CD4-positive, CD25-positive, alpha-beta regulatory T cell (primary cell): Measurements from ENCODE around the gene BEND7. TPM values are rescaled to one million over a fixed set of nuclear protein-coding genes. Genes with fewer than 3 reads are reported as not detected.

ENCODE experiments used
- ATAC-seq, 2 donors: fragments of 150-1000 bp; cut with Tn5 transposase; one replicate each; pipeline ENCODE4 v1.10.0; 2021; ENCODE audit warnings: low read depth in 2 of 2, moderate number of reproducible peaks in 2 of 2, moderate library complexity in 1 of 2
- DNase-seq, 3 donors: peaks; one replicate each; pipeline versions ENCODE4 v3.0.0 to v3.0.0-alpha.2; 2012 to 2022; ENCODE audit warnings: mixed read lengths in 1 of 3
- H3K27ac ChIP-seq: one replicate; pipeline ENCODE4 v1.7.0; 2013; ENCODE audit warnings: mild to moderate bottlenecking, low read length; ENCODE audit not compliant: insufficient read depth, poor library complexity, severe bottlenecking
- H3K27me3 ChIP-seq: one replicate; pipeline ENCODE4 v1.7.0; 2013; ENCODE audit warnings: low read length; ENCODE audit not compliant: control insufficient read depth, insufficient read depth
- H3K36me3 ChIP-seq: one replicate; pipeline ENCODE4 v1.7.0; 2013; ENCODE audit warnings: mild to moderate bottlenecking, low read length, moderate library complexity; ENCODE audit not compliant: control insufficient read depth, insufficient read depth
- H3K4me1 ChIP-seq: 2 replicates; pipeline ENCODE4 v1.7.0; 2013; ENCODE audit warnings: mild to moderate bottlenecking, low read length; ENCODE audit not compliant: insufficient read depth, control insufficient read depth, poor library complexity, severe bottlenecking
- H3K4me3 ChIP-seq: one replicate; pipeline ENCODE4 v1.7.0; 2013; ENCODE audit warnings: low read depth, mild to moderate bottlenecking, low read length, moderate library complexity
- H3K9me3 ChIP-seq, 2 experiments: 1 replicate in 1 of 2; 2 replicates in 1 of 2; pipeline ENCODE4 v1.7.0; 2013; ENCODE audit warnings: low read length in 2 of 2, mild to moderate bottlenecking in 1 of 2, moderate library complexity in 1 of 2; ENCODE audit not compliant: control insufficient read depth in 2 of 2
- H3K27ac Mint-ChIP-seq, 3 donors: one replicate each; pipeline ENCODE4 v1.8.0; 2020 to 2022; ENCODE audit warnings: mild to moderate bottlenecking in 3 of 3, mixed read lengths in 3 of 3, moderate library complexity in 2 of 3
- H3K27me3 Mint-ChIP-seq: one replicate; pipeline ENCODE4 v1.8.0; 2022; ENCODE audit warnings: mild to moderate bottlenecking, mixed read lengths
- H3K36me3 Mint-ChIP-seq: one replicate; pipeline ENCODE4 v1.8.0; 2020; ENCODE audit warnings: mixed read lengths
- H3K4me1 Mint-ChIP-seq, 4 donors: one replicate each; pipeline ENCODE4 v1.8.0; 2020 to 2022; ENCODE audit warnings: mixed read lengths in 4 of 4, mild to moderate bottlenecking in 1 of 4
- H3K4me3 Mint-ChIP-seq, 4 donors: one replicate each; pipeline ENCODE4 v1.8.0; 2020 to 2022; ENCODE audit warnings: mild to moderate bottlenecking in 4 of 4, mixed read lengths in 4 of 4, moderate library complexity in 3 of 4
- H3K9me3 Mint-ChIP-seq, 7 donors: one replicate each; pipeline ENCODE4 v1.8.0; 2020 to 2022; ENCODE audit warnings: mixed read lengths in 7 of 7, mild to moderate bottlenecking in 3 of 7, moderate library complexity in 2 of 7
- polyA plus RNA-seq, 4 donors: library from polyadenylated mRNA; unstranded; fragments of 300-500 nt; fragmentation: Illumina TruSeq; gene quantifications; one replicate each; pipeline ENCODE4 v1.2.3, GENCODE V29; 2021
- total RNA-seq: library from RNA; stranded (reverse); gene quantifications from one replicate; pipeline ENCODE4 v1.2.3, GENCODE V29; 2022

BEND7 gene
- total and polyA plus RNA-seq, 5 donors from 2014 or later, result 0.35 TPM; not detected in 4

DNA sequence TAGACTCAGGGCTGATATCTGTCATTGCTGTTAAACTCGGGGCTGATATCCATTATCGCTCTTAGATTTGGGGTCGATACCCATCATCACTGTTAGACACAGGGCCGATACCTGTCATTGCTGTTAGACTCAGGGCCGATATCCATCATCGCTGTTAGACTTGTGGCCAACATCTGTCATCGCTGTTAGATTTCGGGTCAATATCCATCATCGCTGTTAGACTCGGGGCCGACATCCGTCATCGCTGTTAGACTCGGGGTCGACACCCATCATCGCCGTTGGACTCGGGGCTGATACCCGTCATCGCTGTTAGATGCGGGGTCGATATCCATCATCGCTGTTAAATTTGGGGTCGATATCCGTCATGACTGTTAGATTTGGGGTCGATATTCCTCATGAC is 54.8 kb downstream of the BEND7 start:
- no peak overlapping the region for H3K4me3 ChIP-seq
- H3K27me3 ChIP-seq, result peaks cover 3% of the 10 kb centered on the region
- Mint-ChIP-seq H3K4me3 (no peak overlapping the region), H3K27me3 (peaks cover 6% of the 10 kb centered on the region), H3K36me3 (no peaks in the 10 kb centered on the region), H3K27ac (no peak overlapping the region), H3K4me1 (no peaks in the 10 kb centered on the region), H3K9me3 (no peaks in the 10 kb centered on the region)
- no peaks in the 10 kb centered on the region for H3K36me3 ChIP-seq
- DNase-seq (no peak), ATAC-seq (no peak)
- no peaks in the 10 kb centered on the region for H3K4me1 ChIP-seq
- no peak overlapping the region for H3K27ac ChIP-seq
- H3K9me3 ChIP-seq, result no peaks in the 10 kb centered on the region

- Histone ChIP-seq H3K27ac (no peak overlapping the region), H3K27me3 (peaks cover 3% of the 10 kb centered on the region), H3K9me3 (no peaks in the 10 kb centered on the region), H3K4me1 (no peaks in the 10 kb centered on the region), H3K36me3 (no peaks in the 10 kb centered on the region), H3K4me3 (no peak overlapping the region)
- no peak overlapping the region for H3K27ac Mint-ChIP-seq
- no peaks in the 10 kb centered on the region for H3K36me3 Mint-ChIP-seq
- H3K4me1 Mint-ChIP-seq, result no peaks in the 10 kb centered on the region
- ATAC-seq (no peak), DNase-seq (no peak)
- H3K4me3 Mint-ChIP-seq, result no peak overlapping the region
- no peaks in the 10 kb centered on the region for H3K27me3 Mint-ChIP-seq
- H3K9me3 Mint-ChIP-seq, result no peaks in the 10 kb centered on the region
These were observed 56.5 kb downstream of the BEND7 start for GRCh38 chr10:13472359-13472758.

GRCh38 chr10:13470270-13470669 is 58.5 kb downstream of the BEND7 start:
- Histone ChIP-seq H3K9me3 (no peaks in the 10 kb centered on the region), H3K27ac (no peak overlapping the region), H3K36me3 (no peaks in the 10 kb centered on the region), H3K4me1 (no peaks in the 10 kb centered on the region), H3K27me3 (no peaks in the 10 kb centered on the region), H3K4me3 (no peak overlapping the region)
- DNase-seq, result no peak
- Mint-ChIP-seq H3K4me3 (no peak overlapping the region), H3K27ac (no peak overlapping the region), H3K4me1 (no peaks in the 10 kb centered on the region), H3K27me3 (no peaks in the 10 kb centered on the region), H3K36me3 (no peaks in the 10 kb centered on the region), H3K9me3 (no peaks in the 10 kb centered on the region)
- ATAC-seq, result no peak

DNA sequence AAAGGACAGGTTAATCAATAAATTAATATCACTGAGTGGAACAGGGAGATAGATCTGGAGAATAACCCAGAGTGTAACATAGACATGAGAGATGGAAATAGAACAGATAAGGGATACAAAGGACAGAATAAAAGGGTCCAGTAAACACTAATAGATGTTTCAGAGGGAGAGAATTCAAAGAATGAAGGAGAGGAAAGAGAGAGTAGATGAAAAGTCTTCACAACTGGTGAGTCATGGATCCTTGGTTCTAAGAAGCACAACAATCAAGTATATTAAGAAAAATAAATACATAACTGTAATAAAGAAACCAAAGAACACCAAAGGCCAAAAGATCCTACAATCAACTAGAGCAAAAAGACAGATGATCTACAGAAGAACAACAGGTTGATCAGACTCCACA is 66.3 kb downstream of the BEND7 start:
- H3K36me3 Mint-ChIP-seq, result no peaks in the 10 kb centered on the region
- no peaks in the 10 kb centered on the region for H3K36me3 ChIP-seq
- no peaks in the 10 kb centered on the region for H3K4me1 ChIP-seq
- no peak overlapping the region for H3K4me3 Mint-ChIP-seq
- H3K4me3 ChIP-seq, result no peak overlapping the region
- H3K9me3 Mint-ChIP-seq, result peaks cover 0 to 7% (median 1%) of the 10 kb centered on the region in 7 donors
- H3K4me1 Mint-ChIP-seq, result no peaks in the 10 kb centered on the region
- peaks cover 19% of the 10 kb centered on the region for H3K27me3 Mint-ChIP-seq
- ATAC-seq (no peak), DNase-seq (no peak)
- peaks cover 4% of the 10 kb centered on the region for H3K27me3 ChIP-seq
- no peak overlapping the region for H3K27ac ChIP-seq
- no peak overlapping the region for H3K27ac Mint-ChIP-seq
- H3K9me3 ChIP-seq, result peaks cover 0 to 7% of the 10 kb centered on the region in 2 experiments

- H3K36me3 Mint-ChIP-seq, result no peaks in the 10 kb centered on the region
These were observed 70.2 kb downstream of the BEND7 start for GRCh38 chr10:13458687-13459012.

DNA sequence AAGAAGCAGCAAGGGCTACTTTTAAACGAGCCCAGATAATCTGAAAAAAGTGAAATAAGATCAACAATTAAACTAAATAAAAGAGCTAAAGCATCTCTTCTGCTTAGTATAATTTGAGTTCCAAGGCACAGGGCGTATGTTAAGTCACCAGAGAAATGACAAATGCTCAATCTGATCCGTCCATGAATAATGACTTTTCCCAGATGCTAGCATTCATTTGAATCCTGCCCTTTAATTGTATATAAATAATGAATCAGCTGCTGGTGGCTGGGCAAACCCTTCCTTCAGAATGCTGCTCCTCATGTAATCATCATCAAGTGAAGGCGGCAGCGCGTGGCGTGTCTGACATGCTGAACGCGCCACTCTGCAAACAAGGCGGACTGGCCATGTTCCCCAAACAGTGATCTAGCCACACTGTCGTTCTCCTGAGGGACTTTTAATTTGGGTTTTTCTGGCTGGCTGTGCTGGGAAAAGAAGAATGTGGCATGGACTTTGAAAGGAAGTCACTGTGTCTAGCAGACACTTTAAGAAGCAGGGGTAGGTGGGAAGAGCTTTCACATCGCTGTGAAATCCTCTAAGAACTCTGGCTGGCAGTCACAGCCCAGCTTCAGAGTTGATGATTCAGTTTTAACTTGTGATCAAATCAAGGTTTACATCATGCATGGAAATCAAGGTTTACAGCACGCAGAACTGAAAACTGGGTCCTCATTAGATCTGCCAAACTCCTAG is 70.7 kb downstream of the BEND7 start:
- H3K9me3 ChIP-seq, result peaks cover 0 to 7% of the 10 kb centered on the region in 2 experiments
- ATAC-seq (no peak), DNase-seq (no peak)
- Mint-ChIP-seq H3K4me1 (peaks cover 0 to 6% (median 5%) of the 10 kb centered on the region in 4 donors), H3K9me3 (peaks cover 0 to 7% (median 1%) of the 10 kb centered on the region in 7 donors), H3K27ac (no peak overlapping the region), H3K36me3 (no peaks in the 10 kb centered on the region), H3K4me3 (no peak overlapping the region), H3K27me3 (peaks cover 22% of the 10 kb centered on the region)
- H3K36me3 ChIP-seq, result no peaks in the 10 kb centered on the region
- H3K27ac ChIP-seq, result no peak overlapping the region
- H3K4me3 ChIP-seq, result no peak overlapping the region
- no peaks in the 10 kb centered on the region for H3K4me1 ChIP-seq
- no peaks in the 10 kb centered on the region for H3K27me3 ChIP-seq

More at GRCh38 chr10:13458687-13459012, 70.2 kb downstream of the BEND7 start:
- no peaks in the 10 kb centered on the region for H3K36me3 ChIP-seq
- no peak for DNase-seq
- H3K27ac Mint-ChIP-seq, result peak overlapping the region in 1 of 3 donors; percentile 7
- no peaks in the 10 kb centered on the region for H3K4me1 ChIP-seq
- no peak for ATAC-seq
- H3K4me3 ChIP-seq, result no peak overlapping the region
- no peaks in the 10 kb centered on the region for H3K27me3 ChIP-seq
- H3K4me1 Mint-ChIP-seq, result peaks cover 0 to 6% (median 5%) of the 10 kb centered on the region in 4 donors
- H3K9me3 ChIP-seq, result peaks cover 0 to 7% of the 10 kb centered on the region in 2 experiments
- peaks cover 23% of the 10 kb centered on the region for H3K27me3 Mint-ChIP-seq
- no peak overlapping the region for H3K27ac ChIP-seq
- H3K4me3 Mint-ChIP-seq, result no peak overlapping the region
- H3K9me3 Mint-ChIP-seq, result peaks cover 0 to 7% (median 1%) of the 10 kb centered on the region in 7 donors

GRCh38 chr10:13453896-13454295 is 74.9 kb downstream of the BEND7 start:
- H3K36me3 ChIP-seq, result no peaks in the 10 kb centered on the region
- H3K9me3 ChIP-seq, result no peaks in the 10 kb centered on the region
- Mint-ChIP-seq H3K27ac (peak overlapping the region in 1 of 3 donors; percentile 21), H3K27me3 (peaks cover 29% of the 10 kb centered on the region), H3K9me3 (peaks cover 0 to 1% (median 0%) of the 10 kb centered on the region in 7 donors), H3K36me3 (no peaks in the 10 kb centered on the region), H3K4me1 (peaks cover 0 to 6% (median 5%) of the 10 kb centered on the region in 4 donors), H3K4me3 (no peak overlapping the region)
- peak in 2 of 3 donors; percentile 11 to 44 for DNase-seq
- no peak overlapping the region for H3K27ac ChIP-seq
- peak in 1 of 2 donors; percentile 31 for ATAC-seq
- no peaks in the 10 kb centered on the region for H3K4me1 ChIP-seq
- peaks cover 5% of the 10 kb centered on the region for H3K27me3 ChIP-seq
- H3K4me3 ChIP-seq, result no peak overlapping the region

GRCh38 chr10:13450069-13450468 is 78.7 kb downstream of the BEND7 start:
- H3K36me3 Mint-ChIP-seq, result no peaks in the 10 kb centered on the region
- H3K4me3 ChIP-seq, result no peak overlapping the region
- H3K27me3 ChIP-seq, result peaks cover 5% of the 10 kb centered on the region
- DNase-seq, result no peak
- no peak for ATAC-seq
- no peaks in the 10 kb centered on the region for H3K9me3 Mint-ChIP-seq
- no peaks in the 10 kb centered on the region for H3K9me3 ChIP-seq
- no peaks in the 10 kb centered on the region for H3K36me3 ChIP-seq
- peaks cover 0 to 6% (median 5%) of the 10 kb centered on the region in 4 donors for H3K4me1 Mint-ChIP-seq
- no peak overlapping the region for H3K27ac Mint-ChIP-seq
- no peak overlapping the region for H3K4me3 Mint-ChIP-seq
- H3K4me1 ChIP-seq, result no peaks in the 10 kb centered on the region
- H3K27me3 Mint-ChIP-seq, result peaks cover 29% of the 10 kb centered on the region
- no peak overlapping the region for H3K27ac ChIP-seq
